Measurements from ENCODE around the gene CCDC141.

The CCDC141 gene

DNA sequence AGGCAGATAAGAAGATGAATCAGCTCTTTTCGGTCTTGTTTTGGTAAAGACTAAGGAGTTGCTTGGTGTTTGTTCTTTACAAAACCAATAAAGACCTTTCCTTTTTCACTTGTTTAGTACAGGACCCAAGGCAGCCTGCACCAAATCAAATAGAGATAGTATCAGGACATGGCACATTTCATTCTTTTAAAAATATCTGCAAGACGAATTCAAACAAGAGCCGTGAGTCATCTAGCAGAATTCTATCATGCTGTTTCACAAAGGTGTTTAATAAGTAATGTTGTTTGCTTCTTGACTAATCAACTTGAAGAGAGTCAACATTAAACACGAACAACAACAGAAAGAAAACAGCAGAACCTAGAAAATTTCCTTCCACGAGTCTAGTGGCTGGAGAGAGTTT, 139.9 kb downstream of the CCDC141 start:
- DNase-seq (ENCODE audit: low spot score), result peak; percentile 22

DNA sequence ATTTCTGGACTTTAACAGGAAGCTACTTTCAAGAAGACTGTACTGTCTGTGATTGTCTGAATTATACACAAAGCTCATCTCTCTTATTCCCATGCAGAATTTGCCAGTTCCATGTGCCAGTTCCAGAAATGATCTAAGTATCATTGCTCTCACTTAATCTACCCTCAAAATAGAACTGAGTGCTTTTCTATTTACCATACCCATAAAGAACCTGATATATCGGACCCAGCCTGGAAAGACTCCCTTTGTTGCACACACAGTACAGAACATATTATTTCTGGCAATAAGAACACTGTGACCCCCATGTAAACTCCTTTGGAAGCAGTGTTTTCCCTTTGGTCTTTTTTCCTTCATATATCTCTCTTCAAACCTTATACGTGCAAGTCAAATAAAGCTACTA, 140.4 kb downstream of the CCDC141 start:
- DNase-seq (ENCODE audit: low spot score), result no peak

DNA sequence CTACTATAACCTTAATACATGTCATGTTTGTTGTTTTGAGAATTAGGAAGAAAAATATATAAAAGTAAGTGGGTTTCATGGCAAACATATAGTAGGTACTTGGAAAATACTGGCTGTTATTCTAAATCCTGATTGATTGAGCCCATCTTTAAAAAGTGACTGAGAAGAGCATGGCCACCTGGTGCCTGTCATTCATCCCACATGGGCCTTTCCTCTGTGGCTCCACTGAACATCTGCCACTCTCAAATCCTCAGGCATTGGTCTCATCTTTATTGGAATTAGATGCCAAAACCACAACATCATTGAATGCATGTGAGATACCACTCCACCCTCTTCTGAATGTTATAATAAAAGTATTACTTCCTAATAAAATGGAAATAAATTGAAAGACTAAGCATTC, 141.1 kb downstream of the CCDC141 start:
- no peak for DNase-seq (ENCODE audit: low spot score)

DNA sequence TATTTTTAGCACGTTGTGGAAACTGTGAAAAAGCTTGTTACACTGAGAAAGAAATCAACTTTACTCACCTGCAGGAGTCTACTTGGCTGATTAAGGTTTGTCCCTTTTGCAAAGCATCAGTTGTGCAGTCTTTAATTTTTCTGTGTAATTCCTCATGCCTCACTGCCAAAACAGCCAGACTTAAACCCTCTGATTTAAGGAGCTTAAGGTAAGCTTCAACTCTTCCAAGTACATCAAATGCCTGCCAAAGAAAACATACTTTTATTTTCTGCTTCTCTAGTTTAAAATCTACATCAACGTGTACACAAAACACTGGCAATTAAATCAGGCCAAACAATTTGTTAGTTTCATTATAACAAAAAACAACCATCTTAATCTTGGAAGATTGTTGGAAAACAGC, 144.7 kb downstream of the CCDC141 start:
- no peak for DNase-seq (ENCODE audit: low spot score)

DNA sequence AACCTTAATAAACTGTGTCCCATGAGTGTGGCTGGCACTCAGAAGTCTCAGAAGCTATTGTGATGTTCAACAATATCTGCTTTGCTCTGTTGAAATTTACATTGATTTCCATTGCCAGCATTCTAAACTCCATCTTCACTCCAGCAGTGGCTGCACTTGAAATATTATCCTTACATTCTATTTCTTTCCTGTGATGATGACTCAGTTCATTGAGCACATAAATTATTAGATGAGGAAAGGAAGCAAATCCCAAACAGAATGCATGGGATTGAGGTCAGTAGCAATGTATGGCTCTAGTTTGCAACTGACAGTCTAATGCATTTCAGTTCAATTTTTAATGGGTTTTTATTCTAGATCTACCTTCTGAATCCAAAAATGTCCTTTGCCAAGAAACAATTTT, 150.3 kb downstream of the CCDC141 start:
- no peak for DNase-seq (ENCODE audit: low spot score)

DNA sequence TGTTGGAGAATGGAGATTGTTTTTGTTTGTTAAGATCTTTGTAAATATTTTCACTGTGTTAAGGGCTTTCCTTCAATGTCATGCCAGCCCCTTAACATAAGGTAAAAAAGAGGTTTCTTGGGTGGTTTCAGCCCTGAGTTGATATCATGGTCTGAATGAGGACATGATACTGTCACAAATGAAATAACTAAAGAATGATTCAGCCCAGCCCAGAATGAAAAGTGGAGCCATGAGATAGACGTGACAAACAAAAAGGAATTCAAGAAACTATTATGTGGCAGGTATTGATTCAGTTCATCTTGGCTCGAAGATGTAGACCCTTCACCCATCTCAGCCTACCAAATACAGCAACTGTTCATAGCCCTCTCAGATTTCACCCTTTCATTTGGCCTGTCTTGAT, 154.1 kb downstream of the CCDC141 start:
- peak; percentile 8 for DNase-seq (ENCODE audit: low spot score)

DNA sequence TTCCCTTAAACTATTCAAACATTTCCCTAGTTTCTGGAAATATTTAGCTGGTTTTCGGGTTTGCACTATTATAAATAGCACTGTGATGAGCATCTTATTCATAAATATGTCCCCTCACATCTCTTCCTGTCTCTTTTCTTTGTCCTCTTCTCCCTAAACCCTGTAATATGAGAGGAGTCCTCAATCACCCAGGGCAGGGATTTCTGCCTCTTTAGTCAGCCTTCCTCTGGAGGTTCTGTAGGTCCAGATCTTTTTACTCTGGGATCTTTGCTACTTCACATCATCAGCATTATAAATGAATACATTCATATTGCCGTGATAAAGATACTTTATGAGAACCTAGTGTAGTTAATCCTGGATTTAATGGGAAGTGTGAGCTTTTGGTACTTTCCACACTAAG, 154.8 kb downstream of the CCDC141 start:
- no peak for DNase-seq (ENCODE audit: low spot score)

DNA sequence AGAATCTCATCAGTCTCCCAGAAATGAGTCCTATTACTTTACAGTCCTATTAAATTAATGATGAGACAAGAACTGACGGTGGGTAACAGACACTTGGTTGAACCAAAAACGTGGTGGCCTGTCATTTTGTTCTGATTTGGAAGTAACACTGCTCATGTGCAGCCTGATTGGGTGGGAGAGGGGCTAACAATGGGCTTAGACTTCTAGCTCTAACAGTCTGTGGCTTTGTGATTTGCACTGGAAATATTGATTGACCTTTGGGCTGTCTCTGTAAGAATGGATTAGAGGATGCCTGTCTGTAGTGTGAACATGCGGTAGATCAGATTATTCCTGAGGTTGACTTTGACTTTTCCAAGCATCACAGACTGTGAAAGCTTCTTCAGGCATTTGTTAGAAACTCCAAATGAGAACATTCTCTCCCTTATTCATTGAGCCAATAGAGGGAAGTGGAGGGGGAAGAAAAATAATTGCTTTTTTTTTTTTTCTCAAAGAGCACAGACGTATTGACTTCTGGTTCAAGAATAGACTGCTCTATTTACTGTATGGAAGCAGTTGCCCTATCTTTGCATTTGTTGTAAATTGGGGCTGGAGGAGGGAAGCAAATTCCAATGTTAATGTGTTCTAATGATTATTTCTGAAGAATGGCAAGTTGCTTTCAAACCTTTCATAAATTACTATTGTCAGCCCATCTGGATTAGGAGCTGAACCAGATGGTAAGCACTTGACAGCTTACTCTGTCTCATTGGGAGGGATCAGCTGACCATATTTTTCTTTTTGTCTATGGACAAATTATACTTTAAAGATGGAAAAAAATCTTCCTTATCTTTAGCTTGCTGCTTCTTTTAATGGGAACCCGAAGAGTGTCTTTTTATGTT, 156.9 kb downstream of the CCDC141 start:
- DNase-seq (ENCODE audit: low spot score), result no peak

DNA sequence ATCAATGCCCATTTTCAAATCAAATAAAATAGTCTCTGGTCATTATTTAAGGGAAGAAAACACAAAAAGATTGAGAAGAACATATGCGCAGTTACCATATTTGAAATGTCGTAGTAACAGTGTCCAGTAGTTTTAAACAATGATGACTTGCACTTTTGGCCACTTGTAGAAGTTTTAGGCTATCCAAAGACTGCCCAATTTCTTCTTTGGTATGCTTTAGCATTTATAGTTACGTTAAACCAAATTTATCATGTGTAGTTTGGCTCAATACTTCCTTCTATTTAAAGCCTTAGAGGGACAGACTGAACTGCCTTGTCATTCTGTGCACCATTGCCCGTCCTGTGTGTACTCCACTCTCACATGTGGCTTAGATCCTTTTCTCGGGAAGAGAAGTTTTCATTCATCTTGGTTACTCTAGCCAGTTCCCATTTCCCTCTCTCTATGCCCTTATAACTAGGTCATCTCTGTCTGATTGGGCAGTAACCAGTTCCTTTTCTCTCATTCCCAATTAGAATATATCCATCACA, 157.9 kb downstream of the CCDC141 start:
- no peak for DNase-seq (ENCODE audit: low spot score)

DNA sequence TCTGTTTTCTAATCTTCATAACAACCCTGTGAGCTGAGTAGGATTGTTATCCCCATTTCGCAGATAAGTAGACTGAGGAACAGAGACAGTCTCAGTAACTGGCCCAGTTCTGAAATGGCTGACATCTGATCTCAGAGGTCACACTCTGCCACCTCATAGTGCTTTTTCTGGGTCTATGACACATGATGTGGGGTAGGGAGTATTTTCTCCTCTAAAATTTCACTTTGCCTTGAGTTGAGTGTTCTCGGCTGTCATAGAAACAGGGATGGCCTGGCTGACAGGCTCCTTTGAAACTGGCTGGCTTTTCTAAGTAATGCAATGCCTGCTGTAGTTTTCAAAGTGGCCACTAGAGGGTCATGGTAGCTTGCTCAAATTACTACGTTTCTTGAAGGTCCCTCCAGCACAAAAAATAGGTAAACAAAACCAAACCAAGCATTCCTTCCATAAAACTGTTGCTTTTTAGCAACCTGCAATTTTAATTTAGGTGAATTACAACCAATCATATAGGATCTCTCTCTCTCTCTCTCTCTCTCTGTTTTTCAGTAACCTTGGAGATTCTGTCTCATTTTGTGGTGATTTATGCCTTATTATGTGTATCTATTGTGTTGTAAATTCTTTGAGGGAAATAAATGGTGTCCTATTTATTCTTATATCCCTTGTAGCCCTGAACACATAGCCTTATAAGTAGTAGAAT, 158.5 kb downstream of the CCDC141 start:
- DNase-seq (ENCODE audit: low spot score), result peak; percentile 68

DNA sequence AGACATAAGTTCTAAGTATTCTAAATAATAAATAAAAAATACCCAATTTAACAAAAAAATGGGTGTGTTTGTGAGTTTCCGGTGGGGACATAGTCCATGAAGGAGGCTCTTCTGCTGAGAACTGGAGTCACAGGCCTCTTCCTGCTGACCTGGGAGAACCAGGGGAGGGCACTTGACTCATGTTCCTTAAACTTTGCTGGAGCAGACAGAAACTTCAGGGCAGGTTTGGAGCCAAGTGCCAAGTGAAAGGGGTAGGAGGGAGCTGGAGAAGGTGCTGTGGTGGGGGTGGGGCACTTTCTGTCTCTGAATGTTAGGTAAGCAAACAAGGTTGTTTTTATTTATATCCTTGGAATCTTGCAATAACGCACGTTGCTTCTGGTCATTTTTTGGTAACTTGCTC, 163.9 kb downstream of the CCDC141 start:
- no peak for DNase-seq (ENCODE audit: low spot score)

DNA sequence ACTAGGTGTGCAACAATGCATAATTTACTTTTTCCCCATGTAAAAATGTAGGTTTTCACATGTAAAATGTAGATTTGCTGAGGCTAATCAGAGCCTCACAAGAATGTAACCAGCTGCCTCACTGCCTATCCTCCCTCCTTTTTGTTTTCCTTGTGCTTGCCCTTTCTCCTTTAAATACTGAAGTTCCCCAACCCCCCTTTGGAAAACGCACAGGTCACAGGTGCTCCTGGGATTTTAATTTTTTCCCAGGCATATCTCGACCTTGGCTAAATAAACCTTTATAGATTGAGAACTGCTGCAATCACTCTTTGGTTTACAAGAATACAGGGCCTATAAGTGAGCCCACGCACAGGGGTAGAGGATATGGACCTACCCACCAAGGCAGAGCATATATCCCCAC, 165.5 kb downstream of the CCDC141 start:
- no peak for DNase-seq (ENCODE audit: low spot score)

DNA sequence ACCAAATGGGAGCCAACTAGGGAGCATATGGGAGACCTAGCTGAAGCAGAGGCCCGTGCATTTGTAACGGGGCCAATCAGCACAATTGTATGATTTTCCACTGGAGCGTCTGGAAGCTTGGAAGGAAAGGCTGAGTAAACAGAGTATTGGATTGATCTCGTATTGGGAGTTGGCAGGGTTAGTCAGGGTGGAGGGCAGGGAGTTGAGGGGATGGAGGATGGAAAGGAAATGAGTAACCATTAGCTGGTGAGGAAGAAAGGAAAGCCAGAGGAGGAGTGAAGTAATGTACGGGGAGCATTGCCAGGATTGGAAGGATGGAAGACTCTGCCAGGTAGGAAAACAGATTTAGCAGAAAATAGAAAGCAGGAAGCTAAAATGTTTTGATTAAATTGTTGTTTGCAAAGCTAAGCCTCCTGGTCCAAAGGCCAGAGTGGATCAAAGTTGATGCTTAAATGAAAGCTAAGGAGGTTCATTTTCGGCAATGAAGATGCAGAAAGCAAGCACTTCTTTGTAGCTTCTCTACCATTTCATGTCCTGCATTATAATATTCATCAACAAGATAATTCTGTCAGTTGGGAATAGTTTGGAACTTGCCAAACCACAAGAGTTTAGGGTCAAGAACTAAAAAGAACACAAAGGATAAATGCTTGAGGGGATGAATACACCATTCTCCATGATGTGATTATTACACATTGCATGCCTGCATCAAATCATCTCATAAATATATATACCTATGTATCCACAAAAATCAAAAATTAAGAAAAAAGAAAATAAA, 167.1 kb downstream of the CCDC141 start:
- DNase-seq (ENCODE audit: low spot score), result peak; percentile 22

DNA sequence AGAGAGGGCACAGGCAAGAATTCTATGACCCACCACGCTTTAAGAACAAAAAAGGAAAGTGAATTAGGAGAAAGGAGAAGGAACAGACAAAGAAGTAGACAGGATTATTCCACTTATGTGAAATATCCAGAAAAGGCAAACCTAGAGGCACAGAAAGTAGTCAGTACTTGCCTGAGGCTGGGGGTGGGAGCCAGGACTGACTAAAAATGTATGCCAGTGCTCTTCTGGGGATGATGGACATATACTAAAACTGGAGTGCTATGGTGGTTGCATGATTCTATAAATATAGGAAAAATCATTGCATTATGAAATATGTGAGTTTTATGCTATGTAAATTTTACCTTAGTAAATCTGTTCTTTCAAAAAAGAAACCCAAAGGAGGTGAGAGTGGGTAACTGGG, 168.9 kb downstream of the CCDC141 start:
- no peak for DNase-seq (ENCODE audit: low spot score)

DNA sequence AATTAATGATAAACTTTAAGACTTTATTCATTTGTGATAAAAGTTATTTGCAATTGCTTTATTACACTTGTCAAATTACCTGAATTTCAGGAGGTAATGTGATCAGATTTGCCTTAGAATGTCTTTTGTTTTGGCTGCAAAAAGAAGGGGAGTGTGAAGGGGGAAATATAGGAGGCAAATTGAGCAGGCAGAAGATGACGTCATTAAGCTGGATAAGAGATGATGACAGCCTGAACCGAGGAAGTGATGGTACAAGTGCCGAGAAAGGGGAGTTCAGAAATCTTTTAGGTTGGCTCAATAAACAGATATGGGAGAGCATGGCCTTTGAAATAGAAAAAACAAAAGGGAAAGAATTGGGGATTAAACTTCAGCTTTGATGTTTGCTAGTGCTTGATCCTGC, 169.7 kb downstream of the CCDC141 start:
- no peak for DNase-seq (ENCODE audit: low spot score)

DNA sequence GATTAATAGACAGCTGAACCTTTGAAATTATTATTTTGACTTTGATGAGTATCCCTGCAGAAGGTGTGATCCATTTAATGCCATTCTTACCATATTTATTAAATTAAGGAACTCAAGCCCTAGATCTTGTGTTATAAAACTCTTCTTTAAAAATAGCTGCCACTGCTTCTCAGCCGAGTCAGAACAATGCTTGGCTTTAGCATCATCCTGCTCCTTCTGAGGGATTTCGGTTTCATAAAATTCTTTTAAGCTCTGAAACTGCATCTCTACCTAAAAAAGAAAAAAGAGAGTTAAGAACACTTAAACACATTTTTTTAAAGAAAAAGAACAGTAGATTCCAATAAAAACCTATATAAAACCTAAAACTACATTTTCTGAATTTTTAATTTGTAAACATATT, 172.1 kb downstream of the CCDC141 start:
- no peak for DNase-seq (ENCODE audit: low spot score)

DNA sequence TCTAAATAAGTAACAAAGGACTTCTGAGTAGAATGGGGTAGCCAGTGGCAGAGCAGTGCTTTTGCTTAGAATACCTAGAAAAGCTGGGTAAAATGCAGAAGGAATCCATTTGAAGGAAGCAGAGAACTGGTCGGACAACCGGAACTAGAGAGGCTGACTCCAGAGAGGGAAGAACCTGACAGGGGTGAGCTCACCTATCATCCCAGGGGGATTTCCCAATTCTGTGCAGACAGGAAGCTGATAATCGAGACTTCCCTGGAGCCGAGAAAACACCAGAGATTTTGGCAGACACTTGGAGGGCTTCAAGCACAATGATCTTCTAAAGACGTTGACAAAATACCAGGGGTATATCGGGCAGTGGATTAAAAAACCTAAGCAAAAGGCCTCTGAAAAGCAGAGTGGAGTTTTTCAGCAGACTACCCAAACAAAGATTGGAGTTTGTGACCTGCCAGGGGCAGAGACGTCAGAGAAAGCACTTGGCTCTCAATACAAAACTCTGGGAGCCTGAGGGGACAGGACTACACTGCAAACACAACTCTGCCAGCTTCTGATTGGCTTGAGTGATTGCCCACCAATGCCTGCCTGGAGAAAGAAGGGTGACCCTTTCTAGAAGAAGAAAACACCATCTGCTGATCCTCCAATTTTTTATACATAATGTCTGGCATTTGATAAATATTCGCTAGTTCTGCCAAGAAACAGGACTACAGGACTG, 175.3 kb downstream of the CCDC141 start:
- DNase-seq (ENCODE audit: low spot score), result peak; percentile 65

DNA sequence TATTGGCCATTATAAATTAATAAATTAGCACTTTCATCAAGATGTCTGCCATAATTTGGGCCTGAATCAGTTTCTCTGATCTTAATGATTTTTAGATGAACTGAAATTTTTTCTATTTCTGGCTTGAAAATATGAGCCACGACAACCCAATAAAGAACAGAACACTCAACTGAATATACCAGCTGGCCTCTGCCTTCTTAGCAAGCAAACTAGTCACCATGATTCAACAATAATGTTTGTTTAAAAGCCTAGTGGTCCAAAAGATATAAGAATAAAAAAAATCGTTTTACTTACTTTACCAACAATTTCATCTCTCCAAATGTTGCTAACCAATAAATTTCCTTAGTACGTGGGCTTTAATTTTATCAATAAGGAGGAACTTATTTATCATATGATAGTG, 176.0 kb downstream of the CCDC141 start:
- no peak for DNase-seq (ENCODE audit: low spot score)

DNA sequence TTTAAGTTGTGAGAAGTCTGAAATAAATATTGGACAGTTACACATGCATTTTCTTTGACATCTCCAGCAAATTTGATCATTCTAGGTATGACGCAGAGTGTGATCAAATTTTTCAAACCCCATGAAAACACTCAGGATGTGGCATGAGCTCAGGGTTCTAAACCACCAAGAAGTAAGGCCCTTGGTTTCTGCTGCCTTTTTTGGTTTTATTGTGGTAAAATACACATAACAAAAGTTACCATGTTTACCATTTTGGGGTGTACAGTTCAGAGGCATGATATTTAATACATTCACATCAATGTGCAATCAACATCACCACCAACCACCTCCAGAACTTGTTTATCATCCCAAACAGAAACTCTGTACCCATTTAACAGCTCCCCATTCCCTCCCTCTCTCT, 178.4 kb downstream of the CCDC141 start:
- DNase-seq (ENCODE audit: low spot score), result no peak

DNA sequence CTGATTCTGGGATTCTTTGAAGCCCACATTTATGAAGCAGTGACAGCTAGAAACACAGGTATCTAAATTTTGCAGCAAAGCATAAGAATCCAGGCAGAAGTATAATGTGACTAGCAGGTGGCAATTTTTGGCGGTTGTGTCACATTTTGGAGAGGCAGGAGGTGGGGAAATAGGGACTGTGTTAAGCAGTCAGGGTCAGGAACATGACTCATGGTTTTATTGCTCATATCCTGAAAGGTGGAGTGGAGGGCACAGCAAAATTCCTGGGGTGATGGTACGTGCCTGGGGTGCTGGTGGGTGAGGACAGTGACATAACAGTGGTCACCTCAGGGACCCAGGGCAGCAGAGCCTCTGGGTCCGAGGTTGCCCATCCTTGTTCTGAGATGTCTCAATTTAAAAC, 179.2 kb downstream of the CCDC141 start:
- peak; percentile 76 for DNase-seq (ENCODE audit: low spot score)

DNA sequence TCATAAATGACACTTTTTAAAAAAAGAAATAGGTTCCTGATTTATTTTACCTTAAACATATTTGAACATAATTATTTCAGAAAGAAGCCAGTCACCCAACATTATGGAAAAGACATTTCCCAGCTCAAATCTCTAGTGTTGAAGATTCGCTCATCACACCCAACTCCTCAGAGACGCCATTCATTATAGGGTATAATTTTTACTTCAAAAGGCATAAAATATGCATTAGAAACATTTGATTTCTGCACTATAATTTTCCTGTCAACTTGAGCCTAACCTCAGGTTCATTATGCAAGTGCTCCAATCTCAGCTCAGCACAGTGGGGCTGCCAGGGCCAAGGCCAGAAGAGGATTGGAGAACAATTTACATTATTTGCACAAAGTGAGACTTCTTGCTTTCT, 183.9 kb downstream of the CCDC141 start:
- DNase-seq (ENCODE audit: low spot score), result no peak
